Measurements from ENCODE around the gene BCAS3. TPM values are rescaled to one million over a fixed set of nuclear protein-coding genes. Genes with fewer than 3 reads are reported as not detected.

The BCAS3 gene
- total RNA-seq, 3 donors from 2014 or later, result 21.6 to 33.4 (median 32.1) TPM

GRCh38 chr17:61326330-61326729 lies 648.7 kb downstream of the BCAS3 start:
- Histone ChIP-seq H3K36me3 (ENCODE audit: low read depth) (no peaks in the 10 kb centered on the region), H3K9me3 (no peaks in the 10 kb centered on the region), H3K4me3 (no peak overlapping the region), H3K4me1 (ENCODE audit: low read depth) (no peaks in the 10 kb centered on the region)
- no peak for TF ChIP-seq CTCF (IDR thresholded peaks at IDR 0.05)
- ATAC-seq, result no peak
- DNase-seq, result no peak
- intact Hi-C loops (cut with DNase I, micrococcal nuclease), result no loop called here

- no peak overlapping the region for H3K4me3 ChIP-seq
- H3K36me3 ChIP-seq (ENCODE audit: low read depth), result no peaks in the 10 kb centered on the region
- TF ChIP-seq CTCF (IDR thresholded peaks at IDR 0.05), result no peak
- ATAC-seq (peak; percentile 46), DNase-seq (no peak)
- H3K4me1 ChIP-seq (ENCODE audit: low read depth), result no peaks in the 10 kb centered on the region
- intact Hi-C loops (cut with DNase I, micrococcal nuclease), result no loop called here
- H3K9me3 ChIP-seq, result no peaks in the 10 kb centered on the region
These were observed 650.7 kb downstream of the BCAS3 start for GRCh38 chr17:61328351-61328750.

DNA sequence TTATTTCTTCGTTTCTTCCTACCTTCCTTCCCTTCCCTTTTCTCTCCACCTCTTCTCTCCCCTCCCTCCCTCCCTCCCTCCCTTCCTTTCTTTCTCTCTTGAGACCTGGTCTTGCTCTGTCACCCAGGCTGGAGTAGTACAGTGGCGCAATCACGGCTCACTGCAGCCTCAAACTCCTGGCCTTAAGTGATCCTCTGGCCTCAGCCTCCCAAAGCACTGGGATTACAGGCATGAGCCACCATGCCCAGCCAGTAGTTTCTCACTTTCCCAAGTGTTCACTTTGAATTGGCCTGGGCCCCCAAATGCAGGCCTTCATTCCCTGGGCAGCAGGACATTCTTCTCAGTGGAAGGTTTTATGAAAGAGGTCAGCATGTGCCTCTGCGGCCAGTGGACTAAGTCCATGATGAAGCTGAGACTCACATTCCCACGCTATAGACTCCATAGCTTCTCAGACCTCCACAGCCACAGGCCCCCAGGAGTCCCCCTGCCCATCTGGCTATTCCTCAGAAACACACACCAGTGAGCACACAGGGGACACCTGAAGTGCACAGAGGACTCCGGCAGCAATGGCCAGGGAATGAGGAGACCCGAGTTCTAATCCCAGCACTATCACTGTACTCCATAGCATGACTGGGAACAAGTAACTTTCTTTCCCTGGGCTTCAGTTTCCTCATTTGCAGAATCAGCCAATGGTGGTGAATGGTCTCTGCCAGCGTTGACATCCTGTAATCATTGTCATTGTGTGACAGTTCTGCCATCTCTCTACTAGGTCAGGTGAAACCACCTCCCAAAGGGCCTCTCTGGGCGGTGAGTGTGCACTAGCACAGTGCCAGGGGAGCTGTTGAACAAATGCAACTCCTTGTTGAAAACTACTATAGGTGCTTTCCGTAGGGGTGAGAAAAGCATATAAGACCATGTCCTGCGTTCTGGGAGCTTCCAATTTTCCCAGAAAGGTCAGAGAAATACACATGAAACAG lies 652.8 kb downstream of the BCAS3 start:
- no peaks in the 10 kb centered on the region for H3K4me1 ChIP-seq (ENCODE audit: low read depth)
- H3K36me3 ChIP-seq (ENCODE audit: low read depth), result no peaks in the 10 kb centered on the region
- DNase-seq (no peak), ATAC-seq (no peak)
- no peak for TF ChIP-seq CTCF (IDR thresholded peaks at IDR 0.05)
- H3K9me3 ChIP-seq, result no peaks in the 10 kb centered on the region
- intact Hi-C loops (cut with DNase I, micrococcal nuclease), result no loop called here
- no peak overlapping the region for H3K4me3 ChIP-seq

GRCh38 chr17:61331178-61331577 lies 653.5 kb downstream of the BCAS3 start:
- H3K36me3 ChIP-seq (ENCODE audit: low read depth), result no peaks in the 10 kb centered on the region
- TF ChIP-seq CTCF (IDR thresholded peaks at IDR 0.05), result no peak
- no peak for DNase-seq
- H3K9me3 ChIP-seq, result no peaks in the 10 kb centered on the region
- H3K4me3 ChIP-seq, result no peak overlapping the region
- intact Hi-C loops (cut with DNase I, micrococcal nuclease), result no loop called here
- H3K4me1 ChIP-seq (ENCODE audit: low read depth), result no peaks in the 10 kb centered on the region
- no peak for ATAC-seq

- intact Hi-C loops (cut with DNase I, micrococcal nuclease), result no loop called here
- ATAC-seq (no peak), DNase-seq (no peak)
- TF ChIP-seq CTCF (IDR thresholded peaks at IDR 0.05), result no peak
- H3K4me3 ChIP-seq, result no peak overlapping the region
- H3K36me3 ChIP-seq (ENCODE audit: low read depth), result no peaks in the 10 kb centered on the region
- no peaks in the 10 kb centered on the region for H3K4me1 ChIP-seq (ENCODE audit: low read depth)
- H3K9me3 ChIP-seq, result no peaks in the 10 kb centered on the region
These were observed 654.2 kb downstream of the BCAS3 start for GRCh38 chr17:61331886-61332285.

Measured in mucosa of descending colon (tissue), 3 donors.